NCI-H446 (cell line): Measurements from ENCODE around the gene VASH1.
A peak's percentile ranks its signal among the peaks of the same experiment; 100 is the strongest.

ENCODE experiments used
- DNase-seq, 2 experiments: peaks; one replicate each; lab custom pipeline; 2025; lab: John Stamatoyannopoulos, UW

VASH1 gene

GRCh38 chr14:76742966-76743365, 18.3 kb upstream of the VASH1 start:
- DNase-seq: no peak

- DNase-seq: peak; percentile 25 to 78
Observed at GRCh38 chr14:76752744-76753143, 8.5 kb upstream of the VASH1 start.

GRCh38 chr14:76753541-76754198, 7.6 kb upstream of the VASH1 start:
- DNase-seq: no peak

- no peak for DNase-seq
Observed at GRCh38 chr14:76754586-76754985, 6.7 kb upstream of the VASH1 start.

- DNase-seq: no peak
Observed at GRCh38 chr14:76755610-76756370, 5.5 kb upstream of the VASH1 start.

GRCh38 chr14:76756371-76756750, 4.9 kb upstream of the VASH1 start:
- DNase-seq: no peak

GRCh38 chr14:76759589-76759988, 1.7 kb upstream of the VASH1 start:
- DNase-seq: peak in 1 of 2 experiments; percentile 47

- DNase-seq: no peak
Observed at GRCh38 chr14:76760331-76761135, 735 bp upstream of the VASH1 start.

- no peak for DNase-seq
Observed at GRCh38 chr14:76761960-76762410, 717 bp downstream of the VASH1 start.

GRCh38 chr14:76762411-76763095, 1.3 kb downstream of the VASH1 start:
- no peak for DNase-seq

- DNase-seq: peak; percentile 17 to 60
Observed at GRCh38 chr14:76763096-76764041, 2.1 kb downstream of the VASH1 start.

GRCh38 chr14:76765461-76765931, 4.2 kb downstream of the VASH1 start:
- no peak for DNase-seq

- DNase-seq: no peak
Observed at GRCh38 chr14:76767681-76768656, 6.7 kb downstream of the VASH1 start.

GRCh38 chr14:76768671-76769500, 7.6 kb downstream of the VASH1 start:
- DNase-seq: no peak

GRCh38 chr14:76769636-76770292, 8.5 kb downstream of the VASH1 start:
- no peak for DNase-seq

- DNase-seq: no peak
Observed at GRCh38 chr14:76770521-76771436, 9.5 kb downstream of the VASH1 start.

GRCh38 chr14:76771437-76771980, 10.2 kb downstream of the VASH1 start:
- DNase-seq: no peak
